ENCODE results near the gene NEK10.

Gene NEK10

DNA sequence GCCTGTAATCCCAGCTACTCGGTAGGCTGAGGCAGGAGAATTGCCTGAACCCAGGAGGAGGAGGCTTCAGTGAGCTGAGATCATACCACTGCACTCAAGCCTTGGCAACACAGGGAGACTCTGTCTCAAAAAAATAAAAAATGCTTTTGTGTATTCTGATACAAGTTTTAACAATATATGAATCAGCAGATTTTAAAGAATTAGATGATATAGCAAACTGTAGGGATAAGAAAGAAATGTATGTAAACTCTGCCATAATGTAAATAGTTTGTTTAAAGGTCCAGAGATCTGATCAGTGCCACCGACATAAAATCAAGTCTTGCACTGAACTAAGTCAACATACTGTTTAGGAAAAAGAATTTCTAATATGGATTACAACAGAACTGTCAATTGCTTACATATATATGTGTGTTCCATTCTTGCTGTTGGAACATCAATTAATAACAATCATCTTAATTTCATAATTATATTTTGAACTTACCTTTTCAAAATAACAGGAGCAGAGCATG lies 208.3 kb downstream of the NEK10 start:
- no peak for DNase-seq (ENCODE audit: low read depth)
- H3K4me3 ChIP-seq (ENCODE audit: low read depth, low read length) = no peak overlapping the region
- TF ChIP-seq, protein P1, sequence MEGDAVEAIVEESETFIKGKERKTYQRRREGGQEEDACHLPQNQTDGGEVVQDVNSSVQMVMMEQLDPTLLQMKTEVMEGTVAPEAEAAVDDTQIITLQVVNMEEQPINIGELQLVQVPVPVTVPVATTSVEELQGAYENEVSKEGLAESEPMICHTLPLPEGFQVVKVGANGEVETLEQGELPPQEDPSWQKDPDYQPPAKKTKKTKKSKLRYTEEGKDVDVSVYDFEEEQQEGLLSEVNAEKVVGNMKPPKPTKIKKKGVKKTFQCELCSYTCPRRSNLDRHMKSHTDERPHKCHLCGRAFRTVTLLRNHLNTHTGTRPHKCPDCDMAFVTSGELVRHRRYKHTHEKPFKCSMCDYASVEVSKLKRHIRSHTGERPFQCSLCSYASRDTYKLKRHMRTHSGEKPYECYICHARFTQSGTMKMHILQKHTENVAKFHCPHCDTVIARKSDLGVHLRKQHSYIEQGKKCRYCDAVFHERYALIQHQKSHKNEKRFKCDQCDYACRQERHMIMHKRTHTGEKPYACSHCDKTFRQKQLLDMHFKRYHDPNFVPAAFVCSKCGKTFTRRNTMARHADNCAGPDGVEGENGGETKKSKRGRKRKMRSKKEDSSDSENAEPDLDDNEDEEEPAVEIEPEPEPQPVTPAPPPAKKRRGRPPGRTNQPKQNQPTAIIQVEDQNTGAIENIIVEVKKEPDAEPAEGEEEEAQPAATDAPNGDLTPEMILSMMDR (IDR thresholded peaks at IDR 0.05; ENCODE audit: insufficient read depth, low read depth, low read length, missing control alignments) = no peak

DNA sequence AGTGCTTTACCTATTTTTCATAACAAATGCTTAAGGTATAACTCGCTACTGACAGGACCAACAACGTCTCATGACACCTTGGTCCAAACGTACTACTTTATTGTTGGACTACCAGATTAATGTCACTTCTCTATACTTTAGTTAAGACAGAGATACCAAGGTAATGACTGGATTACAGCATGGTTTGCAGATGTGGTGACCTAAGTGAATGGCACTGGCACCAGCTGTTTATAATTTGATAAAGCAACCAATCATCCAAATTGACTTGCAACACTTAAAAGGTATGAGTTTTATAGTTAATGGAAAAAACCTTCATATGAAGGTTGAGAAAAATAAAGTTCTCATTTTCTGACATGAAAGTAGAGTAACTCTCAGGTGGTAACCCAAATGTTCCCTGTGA lies 209.0 kb downstream of the NEK10 start:
- DNase-seq (ENCODE audit: low read depth) = no peak
- TF ChIP-seq, protein P1 (IDR thresholded peaks at IDR 0.05; ENCODE audit: insufficient read depth, low read depth, low read length, missing control alignments) = no peak
- no peak overlapping the region for H3K4me3 ChIP-seq (ENCODE audit: low read depth, low read length)

DNA sequence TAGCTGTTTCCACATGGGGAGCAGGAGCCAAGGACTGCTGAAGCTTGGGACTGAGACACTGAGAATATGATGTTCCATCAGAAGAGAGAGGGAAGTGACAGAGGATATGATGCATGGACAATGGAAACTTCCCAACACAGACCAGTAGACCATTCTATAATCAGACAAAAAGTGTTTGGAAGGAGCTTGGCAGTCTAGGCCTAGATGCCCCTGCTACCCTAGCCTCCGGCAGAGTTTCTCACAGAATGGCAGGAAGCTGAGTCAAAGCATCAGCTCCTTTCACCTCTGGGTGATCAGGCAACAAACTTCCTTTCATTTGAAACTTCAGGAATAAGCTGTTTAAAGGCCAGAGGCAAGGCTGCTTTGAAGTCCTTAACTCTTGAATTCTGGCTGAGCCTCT lies 222.0 kb downstream of the NEK10 start:
- DNase-seq (ENCODE audit: low read depth) = no peak
- H3K4me3 ChIP-seq (ENCODE audit: low read depth, low read length) = no peak overlapping the region
- TF ChIP-seq, protein P1 (IDR thresholded peaks at IDR 0.05; ENCODE audit: insufficient read depth, low read depth, low read length, missing control alignments) = no peak

- H3K4me3 ChIP-seq (ENCODE audit: low read depth, low read length) = no peak overlapping the region
- no peak for DNase-seq (ENCODE audit: low read depth)
- TF ChIP-seq, protein P1 (IDR thresholded peaks at IDR 0.05; ENCODE audit: insufficient read depth, low read depth, low read length, missing control alignments) = no peak
Observed at GRCh38 chr3:27146786-27147185, 222.4 kb downstream of the NEK10 start.

DNA sequence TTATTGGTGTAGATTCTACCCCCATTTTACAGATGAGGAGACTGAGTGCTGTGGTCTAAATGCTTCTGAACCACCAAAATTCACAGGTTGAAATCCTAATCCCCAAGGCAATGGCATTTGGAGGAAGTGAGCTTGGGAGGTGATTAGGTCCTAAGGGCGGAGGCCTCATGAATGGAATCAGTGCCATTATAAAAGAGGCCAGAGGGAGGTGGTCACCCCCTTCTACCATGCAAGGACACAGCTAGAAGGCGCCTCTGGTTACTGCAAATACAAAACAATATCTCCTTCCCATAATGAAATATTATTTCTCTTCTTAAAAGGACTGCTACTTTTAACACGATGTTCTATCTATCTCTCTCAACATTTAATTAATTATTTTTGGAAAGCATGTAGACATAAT lies 223.5 kb downstream of the NEK10 start:
- TF ChIP-seq, protein P1 (IDR thresholded peaks at IDR 0.05; ENCODE audit: insufficient read depth, low read depth, low read length, missing control alignments) = no peak
- no peak overlapping the region for H3K4me3 ChIP-seq (ENCODE audit: low read depth, low read length)
- no peak for DNase-seq (ENCODE audit: low read depth)

DNA sequence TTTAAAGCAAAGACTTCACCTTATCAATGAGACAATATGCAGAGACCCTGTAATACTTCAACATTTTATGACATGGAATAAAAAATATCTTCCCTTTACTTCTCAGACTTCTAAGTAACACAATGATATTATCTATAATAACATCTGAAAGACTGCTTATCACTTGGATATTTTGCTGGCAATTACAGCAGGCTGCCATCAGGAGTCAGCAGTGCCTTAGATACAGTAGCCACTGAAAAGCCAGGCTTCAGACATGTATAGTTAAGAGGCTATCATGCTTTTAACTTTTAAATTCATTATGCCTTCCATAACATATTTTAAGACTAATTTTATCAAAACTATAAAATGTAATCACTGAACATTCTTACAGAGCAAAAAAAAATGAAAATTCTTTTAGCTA lies 227.5 kb downstream of the NEK10 start:
- no peak overlapping the region for H3K4me3 ChIP-seq (ENCODE audit: low read depth, low read length)
- TF ChIP-seq, protein P1 (IDR thresholded peaks at IDR 0.05; ENCODE audit: insufficient read depth, low read depth, low read length, missing control alignments) = no peak
- peak; percentile 4 for DNase-seq (ENCODE audit: low read depth)

DNA sequence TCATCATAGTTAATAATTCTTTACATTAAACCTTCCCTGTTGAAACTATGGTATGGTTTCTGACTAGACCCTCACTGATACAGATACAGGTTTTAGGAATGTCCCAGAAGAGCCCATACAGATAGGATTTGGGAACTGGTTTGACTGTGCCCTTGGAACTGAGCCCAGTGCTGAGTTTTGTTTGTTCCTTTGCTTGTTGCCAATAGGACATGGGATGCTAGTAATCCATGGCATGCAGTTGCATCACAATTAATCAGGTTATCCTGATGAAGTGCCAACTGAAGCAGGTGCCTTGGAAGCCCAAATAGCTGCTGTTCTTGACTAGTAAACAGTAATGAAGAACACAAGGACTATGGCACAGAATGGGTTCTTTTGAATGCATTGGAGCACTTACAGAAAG lies 230.6 kb downstream of the NEK10 start:
- no peak for DNase-seq (ENCODE audit: low read depth)
- TF ChIP-seq, protein P1 (IDR thresholded peaks at IDR 0.05; ENCODE audit: insufficient read depth, low read depth, low read length, missing control alignments) = no peak
- no peak overlapping the region for H3K4me3 ChIP-seq (ENCODE audit: low read depth, low read length)

All from GM12865 (cell line).